ENCODE results near the gene KLHL5.
"Not testable (repeated sequence)": the region's sequence is repeated elsewhere in the genome, so short reads cannot be mapped to it uniquely, and the experiment has no call there.

The KLHL5 gene

GRCh38 chr4:39114436-39114835, 52.4 kb downstream of the KLHL5 start:
- DNase-seq, result no peak

GRCh38 chr4:39118034-39118658, 56.1 kb downstream of the KLHL5 start:
- no peak for DNase-seq

DNA sequence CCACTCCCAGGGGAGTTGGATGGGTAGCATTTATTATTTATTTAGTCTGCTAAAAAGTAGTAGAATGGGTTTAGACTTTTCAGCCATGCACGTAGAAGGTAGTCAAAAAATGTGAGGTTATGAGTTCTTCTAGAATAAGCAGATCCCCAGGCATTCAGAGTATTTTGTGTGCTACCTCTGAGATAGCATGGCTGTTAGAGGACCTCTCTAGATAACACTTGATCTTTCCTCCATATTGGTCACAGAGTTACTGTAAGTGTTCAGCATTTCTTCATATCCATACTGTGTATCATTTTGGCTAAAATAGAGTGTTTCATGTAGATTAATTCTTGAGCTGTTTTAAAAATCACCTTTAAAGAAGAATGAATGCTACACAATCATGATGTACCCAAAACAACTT, 58.4 kb downstream of the KLHL5 start:
- no peak for DNase-seq

GRCh38 chr4:39124885-39125599, 63.0 kb downstream of the KLHL5 start:
- no peak for DNase-seq

GRCh38 chr4:39125600-39125985, 63.6 kb downstream of the KLHL5 start:
- no peak for DNase-seq

- no peak for DNase-seq
These were observed 64.4 kb downstream of the KLHL5 start for GRCh38 chr4:39126256-39127095.

DNA sequence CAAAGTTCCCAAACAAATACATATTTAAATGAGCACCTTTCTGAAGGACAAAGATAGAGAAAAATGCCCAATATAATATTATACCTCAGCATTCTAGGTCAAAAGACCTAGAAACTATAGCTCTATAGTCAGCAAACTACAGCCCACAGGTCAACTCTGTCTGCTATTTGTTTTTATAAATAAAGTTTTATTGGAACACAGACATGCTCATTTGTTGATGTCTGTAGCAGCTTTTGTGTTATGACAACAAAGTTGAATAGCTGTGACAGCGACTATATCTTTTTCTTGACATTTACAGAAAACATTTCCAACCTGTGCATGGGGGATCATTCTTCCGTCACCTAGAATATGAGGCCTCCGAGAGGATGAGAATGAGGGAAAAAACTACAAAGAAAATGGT, 71.6 kb downstream of the KLHL5 start:
- DNase-seq, result no peak

GRCh38 chr4:39134683-39135306, 72.8 kb downstream of the KLHL5 start:
- no peak for DNase-seq

GRCh38 chr4:39138227-39138626, 76.2 kb downstream of the KLHL5 start:
- not testable (repeated sequence) for DNase-seq

DNA sequence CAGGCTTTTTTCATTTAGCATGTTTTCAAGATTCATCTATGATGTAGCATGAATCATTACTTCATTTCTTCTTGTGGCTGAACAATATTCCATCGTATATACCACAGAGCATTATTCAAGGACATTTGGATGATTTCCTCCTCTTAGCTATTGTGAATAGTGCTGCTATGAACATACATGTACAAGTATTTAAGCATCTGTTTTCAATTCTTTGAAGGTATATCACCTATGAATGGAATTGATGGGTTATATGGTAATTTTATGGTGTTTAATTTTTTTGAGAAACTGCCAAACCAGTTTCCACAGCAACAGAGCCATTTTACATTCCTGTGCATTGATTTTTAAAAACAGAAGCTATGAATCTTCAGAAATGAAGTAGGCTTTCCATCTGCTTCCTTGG, 84.2 kb downstream of the KLHL5 start:
- no peak for DNase-seq

- DNase-seq, result no peak
These were observed 92.0 kb downstream of the KLHL5 start for GRCh38 chr4:39154009-39154408.

DNA sequence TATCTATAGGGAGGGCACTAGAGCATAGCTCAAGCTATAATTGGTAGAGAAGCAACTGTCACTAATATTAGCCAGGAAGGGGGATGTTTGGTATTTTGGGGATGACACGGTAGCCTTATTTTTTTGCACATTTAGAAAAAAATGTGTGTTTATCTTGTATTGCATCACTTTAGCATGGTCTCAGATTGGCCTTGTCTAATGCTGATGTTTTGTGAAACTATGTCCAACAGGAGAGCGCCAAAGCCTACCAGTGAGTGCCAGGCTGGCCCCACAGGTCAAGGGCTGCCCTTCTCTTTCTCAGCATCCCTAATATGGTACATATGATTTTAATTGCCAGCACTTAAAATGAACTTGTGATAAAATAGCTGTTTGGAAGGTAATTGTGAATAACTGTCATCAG, 95.5 kb downstream of the KLHL5 start:
- DNase-seq, result no peak

DNA sequence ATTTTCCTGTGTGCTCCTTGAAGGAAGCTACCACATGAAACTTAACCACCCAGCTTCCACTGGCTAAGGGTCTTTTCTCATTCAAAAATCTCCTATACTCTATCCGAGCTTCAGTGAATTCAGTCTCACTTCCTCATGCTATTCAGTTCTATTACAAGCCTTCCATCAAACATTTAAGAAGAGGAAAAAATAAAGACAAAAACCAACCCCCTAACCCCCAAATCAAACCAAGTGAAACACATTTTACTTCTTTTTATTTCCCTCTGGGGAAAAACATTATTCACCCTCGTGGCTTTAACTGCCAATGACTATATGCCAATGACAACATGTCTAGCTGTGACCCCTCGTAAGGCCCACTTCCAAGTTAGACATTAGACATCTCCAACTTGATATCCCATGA, 104.1 kb downstream of the KLHL5 start:
- no peak for DNase-seq

- no peak for DNase-seq
These were observed 104.6 kb downstream of the KLHL5 start for GRCh38 chr4:39166669-39167068.

DNA sequence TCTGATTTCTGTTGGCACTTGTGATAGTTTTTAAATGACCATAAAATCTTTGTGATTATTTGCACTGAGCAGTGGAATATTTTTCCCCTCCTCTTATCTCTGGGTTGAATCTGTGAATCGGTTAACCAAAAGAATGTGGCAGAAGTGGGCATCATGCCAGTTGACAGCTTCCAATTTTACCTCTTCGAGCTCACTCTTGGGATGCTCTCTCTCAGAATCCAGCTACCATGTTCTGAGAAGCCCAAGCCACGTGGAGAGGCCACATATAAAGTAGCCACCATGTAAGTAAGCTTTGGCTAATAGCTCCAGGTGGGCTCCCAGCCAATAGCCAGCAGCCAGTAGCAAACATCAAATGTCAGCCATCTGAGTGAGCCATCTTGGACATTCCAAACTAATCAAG, 107.4 kb downstream of the KLHL5 start:
- DNase-seq, result no peak

DNA sequence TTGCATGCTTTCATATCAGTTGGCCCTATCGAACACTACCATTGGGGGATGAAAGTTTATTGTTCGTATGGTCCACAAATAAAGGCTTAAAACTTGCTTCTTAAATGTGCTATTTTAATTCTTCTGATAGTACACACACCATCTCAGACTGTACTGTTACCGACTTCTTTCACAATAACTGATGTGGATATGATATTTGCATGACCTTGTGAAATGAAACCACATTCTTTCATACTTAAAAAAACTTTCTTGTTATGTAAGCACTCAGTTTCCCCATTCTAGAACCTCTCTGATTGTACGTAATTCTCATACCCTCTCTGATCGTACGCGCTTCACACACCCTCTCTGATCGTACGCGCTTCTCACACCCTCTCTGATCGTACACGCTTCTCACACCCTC, 108.3 kb downstream of the KLHL5 start:
- DNase-seq, result no peak

Data from NCI-H526 (cell line).